Esophagus muscularis mucosa (tissue), 4 donors: ENCODE results near the gene RTBDN. TPM values are rescaled to one million over a fixed set of nuclear protein-coding genes. Genes with fewer than 3 reads are reported as not detected.
A peak's percentile ranks its signal among the peaks of the same experiment; 100 is the strongest.

Source experiments
- DNase-seq: peaks from one replicate; pipeline ENCODE4 v3.0.0-alpha.2; 2017; ENCODE audit errors: extremely low spot score
- H3K27ac ChIP-seq, 4 donors: fragments of 200-600 bp; sonication (generic); replicated peaks in 1 of 4; 1 replicate in 3 of 4; 2 replicates in 1 of 4; pipeline ENCODE4 v1.5.1; 2016 to 2019; ENCODE audit warnings: mild to moderate bottlenecking in 1 of 4
- H3K27me3 ChIP-seq, 4 donors: fragments of 200-600 bp; sonication (generic); one replicate each; pipeline versions ENCODE4 v1.5.1 to v1.6.0; 2016 to 2019
- H3K36me3 ChIP-seq, 4 donors: fragments of 200-600 bp; sonication (generic); one replicate each; pipeline ENCODE4 v1.5.1; 2016 to 2019
- H3K4me1 ChIP-seq, 4 donors: fragments of 200-600 bp; sonication (generic); one replicate each; pipeline ENCODE4 v1.5.1; 2016 to 2019
- H3K4me3 ChIP-seq, 4 donors: fragments of 200-600 bp; sonication (generic); 1 replicate in 2 of 4; 2 replicates in 2 of 4; pipeline ENCODE4 v1.5.1; 2016 to 2019; ENCODE audit warnings: mild to moderate bottlenecking in 4 of 4, moderate library complexity in 1 of 4
- H3K9me3 ChIP-seq, 4 donors: fragments of 200-600 bp; sonication (generic); 1 replicate in 3 of 4; 2 replicates in 1 of 4; pipeline ENCODE4 v1.5.1; 2016 to 2019
- CTCF ChIP-seq, 3 experiments: fragments of 200-600 bp in 2 of 3; fragments of 450-650 bp in 1 of 3; sonication (generic) in 2 of 3; IDR thresholded peaks; one replicate each; pipeline ENCODE4 v1.5.1; 2017 to 2019; ENCODE audit warnings: antibody characterized with exemption in 3 of 3, mild to moderate bottlenecking in 2 of 3, moderate library complexity in 1 of 3
- EP300 ChIP-seq: sonication (generic); formaldehyde crosslinking; IDR thresholded peaks from one replicate; pipeline ENCODE4 v1.6.1; 2017; ENCODE audit warnings: antibody characterized with exemption
- POLR2A ChIP-seq: fragments of 450-650 bp; IDR thresholded peaks from one replicate; pipeline ENCODE4 v1.6.1; 2017; ENCODE audit warnings: antibody characterized with exemption, moderate library complexity, mild to moderate bottlenecking, low read depth
- POLR2AphosphoS5 ChIP-seq, 2 donors: sonication (generic); formaldehyde crosslinking; IDR thresholded peaks; one replicate each; pipeline ENCODE4 v1.6.1; 2017; ENCODE audit warnings: antibody characterized with exemption in 2 of 2
- WGBS: methylation state at CpG from one replicate; pipeline ENCODE4 v1.1.5; 2018; 5-methylcytosine and 5-hydroxymethylcytosine counted together
- intact Hi-C: fragments of 100-400 bp; cut with DNase I; formaldehyde crosslinking; loops from one replicate; pipeline ENCODE4 v1.15.1; 2023
- total RNA-seq, 4 donors: library from RNA; depleted of rRNA; stranded (reverse); fragments of >200 nt; gene quantifications; one replicate each; pipeline versions ENCODE4 v1.1.0 to v1.2.1, GENCODE V29; 2016

RTBDN gene
- total RNA-seq, 4 donors from 2014 or later: 0.52 to 0.83 TPM; not detected in 2

DNA sequence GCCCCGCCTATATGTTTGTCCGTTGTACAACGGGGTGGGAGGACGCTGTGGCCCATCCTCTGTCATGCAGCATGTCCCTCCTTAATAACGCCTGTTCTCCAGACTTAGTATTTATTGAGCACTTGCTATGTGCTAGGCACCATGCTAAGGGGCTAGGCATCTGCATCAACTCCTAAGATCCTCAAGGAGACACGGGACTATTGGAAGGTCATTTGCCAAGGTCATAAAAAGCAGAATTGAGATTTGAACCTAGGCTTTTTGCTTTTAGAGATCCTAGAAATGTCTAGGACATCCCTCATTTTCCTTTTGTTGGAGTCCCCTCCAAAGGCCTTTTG is 2.1 kb upstream of the RTBDN start:
- intact Hi-C loops: no loop called here
- Histone ChIP-seq H3K27ac (no peak overlapping the region), H3K36me3 (no peaks in the 10 kb centered on the region), H3K27me3 (peaks cover 0 to 100% (median 89%) of the 10 kb centered on the region in 4 donors), H3K4me1 (peaks cover 20 to 71% (median 51%) of the 10 kb centered on the region in 4 donors), H3K9me3 (no peaks in the 10 kb centered on the region), H3K4me3 (no peak overlapping the region)
- TF ChIP-seq POLR2A: no peak
- TF ChIP-seq POLR2AphosphoS5 (IDR thresholded peaks at IDR 0.05): no peak
- no peak for TF ChIP-seq CTCF (IDR thresholded peaks at IDR 0.05)
- no peak for TF ChIP-seq EP300
- no peak for DNase-seq
- WGBS: 34% methylated on average over 3 of the region's 6 CpGs

GRCh38 chr19:12834976-12835757 is 788 bp upstream of the RTBDN start:
- H3K36me3 ChIP-seq: no peaks in the 10 kb centered on the region
- DNase-seq: no peak
- TF ChIP-seq POLR2A: no peak
- no peak for TF ChIP-seq POLR2AphosphoS5 (IDR thresholded peaks at IDR 0.05)
- no peak for TF ChIP-seq CTCF (IDR thresholded peaks at IDR 0.05)
- no peak for TF ChIP-seq EP300
- intact Hi-C loops: no loop called here
- peaks cover 14 to 59% (median 40%) of the 10 kb centered on the region in 4 donors for H3K4me1 ChIP-seq
- no peak overlapping the region for H3K27ac ChIP-seq
- H3K4me3 ChIP-seq: no peak overlapping the region
- H3K27me3 ChIP-seq: peaks cover 0 to 100% (median 89%) of the 10 kb centered on the region in 4 donors
- 9% methylated on average over 23 of the region's 39 CpGs for WGBS
- no peaks in the 10 kb centered on the region for H3K9me3 ChIP-seq

- TF ChIP-seq POLR2AphosphoS5 (IDR thresholded peaks at IDR 0.05) (no peak), CTCF (IDR thresholded peaks at IDR 0.05) (no peak), POLR2A (no peak), EP300 (no peak)
- H3K4me3 ChIP-seq: peak overlapping the region; percentile 48 to 59 (median 51)
- peaks cover 0 to 100% (median 89%) of the 10 kb centered on the region in 4 donors for H3K27me3 ChIP-seq
- DNase-seq: no peak
- no peaks in the 10 kb centered on the region for H3K9me3 ChIP-seq
- H3K27ac ChIP-seq: no peak overlapping the region
- peaks cover 14 to 57% (median 39%) of the 10 kb centered on the region in 4 donors for H3K4me1 ChIP-seq
- intact Hi-C loops: no loop called here
- 3% methylated on average over 11 of the region's 87 CpGs for WGBS
- H3K36me3 ChIP-seq: no peaks in the 10 kb centered on the region
These were observed 427 bp downstream of the RTBDN start for GRCh38 chr19:12833738-12834565.

GRCh38 chr19:12833418-12833737 is 1.0 kb downstream of the RTBDN start:
- no peak overlapping the region for H3K27ac ChIP-seq

More at GRCh38 chr19:12833418-12833737, 1.0 kb downstream of the RTBDN start:
- Histone ChIP-seq H3K36me3 (no peaks in the 10 kb centered on the region), H3K4me3 (peak overlapping the region; percentile 48 to 59 (median 51)), H3K4me1 (peaks cover 8 to 55% (median 35%) of the 10 kb centered on the region in 4 donors), H3K9me3 (no peaks in the 10 kb centered on the region), H3K27me3 (peaks cover 0 to 100% (median 85%) of the 10 kb centered on the region in 4 donors)
- DNase-seq: no peak
- intact Hi-C loops: no loop called here
- WGBS: 0% methylated on average over 2 of the region's 5 CpGs
- TF ChIP-seq EP300 (no peak), POLR2AphosphoS5 (IDR thresholded peaks at IDR 0.05) (no peak), POLR2A (no peak), CTCF (IDR thresholded peaks at IDR 0.05) (no peak)
